ENCODE data around the gene MAGI2.

GRCh38 chr7:79149831-79150230 is 303.6 kb downstream of the MAGI2 start:
- TF ChIP-seq YY1 (IDR thresholded peaks at IDR 0.05) (no peak), NR2F2 (IDR thresholded peaks at IDR 0.05) (no peak), CTCF (IDR thresholded peaks at IDR 0.05; ENCODE audit: low read depth, low read length, missing input control) (no peak), ATF3 (IDR thresholded peaks at IDR 0.05) (no peak), MAX (IDR thresholded peaks at IDR 0.05) (no peak), GABPA (IDR thresholded peaks at IDR 0.05 in 1 of 2, conservative IDR thresholded peaks at IDR 0.05 in 1 of 2) (no peak), SP1 (IDR thresholded peaks at IDR 0.05) (no peak), RAD21 (IDR thresholded peaks at IDR 0.05) (no peak), TAF1 (conservative IDR thresholded peaks at IDR 0.05) (no peak), REST (IDR thresholded peaks at IDR 0.05) (no peak), ZBTB33 (IDR thresholded peaks at IDR 0.05) (no peak), JUND (IDR thresholded peaks at IDR 0.05) (no peak), RXRA (IDR thresholded peaks at IDR 0.05) (no peak)

Data from liver (tissue), 3 donors.